Ishikawa (cell line): ENCODE measurements around the gene ADGB.

Experiments
- CEBPB ChIP-seq: IDR thresholded peaks from 2 replicates; pipeline ENCODE4 v1.6.1; 2012
- CREB1 ChIP-seq: IDR thresholded peaks from 2 replicates; pipeline ENCODE4 v1.6.1; 2012; ENCODE audit warnings: low read depth
- EGR1 ChIP-seq: IDR thresholded peaks from 2 replicates; pipeline ENCODE4 v1.6.1; 2012
- EP300 ChIP-seq: IDR thresholded peaks from 2 replicates; pipeline ENCODE4 v1.6.1; 2012; ENCODE audit warnings: borderline replicate concordance
- FOXM1 ChIP-seq: IDR thresholded peaks from 2 replicates; pipeline ENCODE4 v1.6.1; 2012; ENCODE audit warnings: low read depth, borderline replicate concordance
- MAX ChIP-seq: IDR thresholded peaks from 2 replicates; pipeline ENCODE4 v1.6.1; 2012
- NFIC ChIP-seq: IDR thresholded peaks from 2 replicates; pipeline ENCODE4 v1.6.1; 2012
- RAD21 ChIP-seq: IDR thresholded peaks from 2 replicates; pipeline ENCODE4 v1.6.1; 2012; ENCODE audit warnings: low read depth
- REST ChIP-seq: IDR thresholded peaks from 2 replicates; pipeline ENCODE4 v1.6.1; 2012; ENCODE audit warnings: low read depth, mild to moderate bottlenecking
- TAF1 ChIP-seq: IDR thresholded peaks from 2 replicates; pipeline ENCODE4 v1.6.1; 2012; ENCODE audit warnings: low read depth, mild to moderate bottlenecking
- TCF12 ChIP-seq: IDR thresholded peaks from 2 replicates; pipeline ENCODE4 v1.6.1; 2012; ENCODE audit warnings: low read depth
- TEAD4 ChIP-seq: IDR thresholded peaks from 2 replicates; pipeline ENCODE4 v1.6.1; 2012
- USF1 ChIP-seq: IDR thresholded peaks from 2 replicates; pipeline ENCODE4 v1.6.1; 2012
- YY1 ChIP-seq: IDR thresholded peaks from 2 replicates; pipeline ENCODE4 v1.6.1; 2012; ENCODE audit warnings: low read depth
- ZBTB7A ChIP-seq: IDR thresholded peaks from 2 replicates; pipeline ENCODE4 v1.6.1; 2012; ENCODE audit warnings: low read depth

The ADGB gene

GRCh38 chr6:146635165-146635564 is 36.4 kb downstream of the ADGB start:
- TF ChIP-seq CREB1 (no peak), YY1 (no peak), EGR1 (no peak), NFIC (no peak), MAX (no peak), RAD21 (no peak), REST (no peak), FOXM1 (no peak), CEBPB (no peak)

- TF ChIP-seq USF1 (no peak), EP300 (no peak), CEBPB (no peak), FOXM1 (no peak)
Measured at GRCh38 chr6:146636481-146636880, 37.7 kb downstream of the ADGB start.

GRCh38 chr6:146642921-146643320 is 44.1 kb downstream of the ADGB start:
- TF ChIP-seq FOXM1, result no peak

GRCh38 chr6:146650799-146651481 is 52.2 kb downstream of the ADGB start:
- no peak for TF ChIP-seq TCF12

GRCh38 chr6:146651482-146651863 is 52.7 kb downstream of the ADGB start:
- TF ChIP-seq EP300 (no peak), CEBPB (no peak), ZBTB7A (no peak), CREB1 (no peak), FOXM1 (no peak), RAD21 (no peak), YY1 (no peak), EGR1 (no peak), USF1 (no peak), TAF1 (no peak), REST (no peak), TCF12 (no peak), NFIC (no peak), MAX (no peak), TEAD4 (no peak)

- TF ChIP-seq NFIC (no peak), MAX (no peak), TEAD4 (no peak), RAD21 (no peak), EGR1 (no peak), REST (no peak), YY1 (no peak), USF1 (no peak), ZBTB7A (no peak), TAF1 (no peak), TCF12 (no peak), CEBPB (no peak), FOXM1 (no peak), CREB1 (no peak), EP300 (no peak)
Measured at GRCh38 chr6:146657432-146657831, 58.7 kb downstream of the ADGB start.
